IPS-NIHi7 (cell line): ENCODE results near the gene SLC12A3.
"Not testable (repeated sequence)": the region's sequence is repeated elsewhere in the genome, so short reads cannot be mapped to it uniquely, and the experiment has no call there.

Source experiments
- DNase-seq: peaks from one replicate; pipeline ENCODE4 v3.0.0; 2012; ENCODE audit warnings: mixed read lengths; ENCODE audit errors: extremely low spot score

SLC12A3 gene

GRCh38 chr16:56868766-56869165 is 3.8 kb downstream of the SLC12A3 start:
- not testable (repeated sequence) for DNase-seq

GRCh38 chr16:56869513-56870275 is 4.7 kb downstream of the SLC12A3 start:
- DNase-seq: peak; percentile 83

GRCh38 chr16:56870276-56870888 is 5.4 kb downstream of the SLC12A3 start:
- DNase-seq: no peak

DNA sequence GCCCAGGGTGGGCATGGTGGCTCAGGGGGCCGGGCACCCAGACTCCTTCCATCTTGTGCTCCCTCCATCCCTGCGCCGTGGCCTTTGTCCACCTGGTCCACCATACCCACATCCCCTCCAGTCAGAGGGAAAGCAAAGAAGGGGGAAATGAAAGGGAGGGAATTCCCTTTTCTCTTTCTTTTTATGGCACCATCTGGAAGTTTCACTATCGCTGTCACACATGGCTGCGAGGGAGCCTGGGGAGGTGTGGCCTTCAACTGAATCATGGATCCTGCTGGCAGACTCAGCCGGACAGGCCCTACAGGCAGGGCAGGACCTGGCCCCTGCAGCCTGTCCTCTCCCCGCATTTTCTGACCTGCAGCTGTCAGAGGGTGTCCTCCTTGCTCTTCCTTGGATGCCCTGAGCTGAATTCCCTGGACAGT is 6.2 kb downstream of the SLC12A3 start:
- no peak for DNase-seq

GRCh38 chr16:56872863-56873391 is 7.9 kb downstream of the SLC12A3 start:
- no peak for DNase-seq

- peak; percentile 41 for DNase-seq
These were observed 9.8 kb downstream of the SLC12A3 start for GRCh38 chr16:56874800-56875199.

GRCh38 chr16:56876048-56876447 is 11.0 kb downstream of the SLC12A3 start:
- no peak for DNase-seq

- no peak for DNase-seq
These were observed 12.6 kb downstream of the SLC12A3 start for GRCh38 chr16:56877486-56878182.

GRCh38 chr16:56878282-56878854 is 13.4 kb downstream of the SLC12A3 start:
- no peak for DNase-seq

- DNase-seq: no peak
These were observed 14.3 kb downstream of the SLC12A3 start for GRCh38 chr16:56879276-56879675.

- no peak for DNase-seq
These were observed 15.2 kb downstream of the SLC12A3 start for GRCh38 chr16:56880176-56880575.

DNA sequence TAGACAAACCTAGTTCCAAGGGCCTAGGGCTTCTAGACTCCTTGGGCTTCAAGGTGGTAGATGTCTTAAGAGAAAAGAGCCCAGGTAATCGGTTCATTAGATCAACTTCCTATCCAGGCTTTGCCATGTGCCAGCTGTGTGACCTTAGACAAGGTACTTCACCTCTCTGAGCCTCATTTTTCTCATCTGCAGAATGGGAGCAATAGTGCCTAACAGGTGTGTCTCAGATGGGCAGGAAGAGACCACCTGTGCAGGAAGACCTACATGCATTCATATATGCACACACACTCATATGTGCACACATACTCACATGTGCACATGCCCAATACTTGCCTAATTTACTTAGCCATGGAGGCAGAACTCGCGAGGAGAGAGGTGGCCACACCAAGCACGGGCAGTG is 15.7 kb downstream of the SLC12A3 start:
- DNase-seq: no peak

DNA sequence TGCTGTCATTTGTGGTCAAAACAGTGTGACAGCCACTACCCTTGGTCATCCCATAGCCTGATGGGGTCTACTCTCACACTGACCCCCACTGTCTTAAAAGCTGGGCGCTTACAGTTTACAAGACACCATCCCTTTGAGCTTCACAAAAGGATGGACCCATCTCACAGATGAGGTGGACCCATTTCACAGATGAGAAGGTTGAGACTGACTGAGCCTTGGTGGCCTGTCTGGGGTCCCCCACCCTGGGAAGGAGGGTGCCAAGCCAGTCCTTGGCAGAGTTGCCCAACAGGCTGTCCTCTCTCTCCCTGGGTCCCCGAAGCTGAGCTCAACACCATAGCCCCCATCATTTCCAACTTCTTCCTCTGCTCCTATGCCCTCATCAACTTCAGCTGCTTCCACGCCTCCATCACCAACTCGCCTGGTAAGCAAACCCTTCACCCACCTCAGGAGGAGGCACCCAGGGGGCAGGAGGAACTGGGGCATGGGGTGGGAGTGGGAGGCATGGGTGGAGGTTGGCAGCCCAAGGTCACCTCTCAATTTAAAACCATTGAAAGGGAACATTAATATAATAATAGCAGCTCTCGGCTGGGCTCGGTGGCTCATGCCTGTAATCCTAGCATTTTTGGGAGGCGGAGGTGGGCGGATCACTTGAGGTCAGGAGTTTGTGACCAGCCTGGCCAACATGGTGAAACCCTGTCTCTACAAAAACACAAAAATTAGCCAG is 17.2 kb downstream of the SLC12A3 start:
- no peak for DNase-seq

GRCh38 chr16:56883586-56883985 is 18.6 kb downstream of the SLC12A3 start:
- DNase-seq: no peak

- no peak for DNase-seq
These were observed 19.1 kb downstream of the SLC12A3 start for GRCh38 chr16:56884026-56884582.

DNA sequence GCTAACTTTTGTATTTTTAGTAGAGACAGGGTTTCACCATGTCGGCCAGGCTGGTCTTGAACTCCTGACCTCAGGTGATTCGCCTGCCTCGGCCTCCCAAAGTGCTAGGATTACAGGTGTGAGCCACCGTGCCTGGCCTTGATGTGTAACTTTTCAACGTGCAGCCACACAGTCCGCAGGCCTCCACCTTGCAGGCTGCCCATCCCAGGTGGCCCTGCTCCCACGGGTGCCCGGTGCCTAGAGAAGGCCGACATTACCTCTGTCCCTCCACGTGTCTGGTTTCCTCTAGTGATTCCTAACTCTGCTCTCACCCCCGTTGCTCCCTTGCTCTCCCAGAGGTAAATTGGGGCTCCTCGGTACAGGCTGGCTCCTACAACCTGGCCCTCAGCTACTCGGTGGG is 19.9 kb downstream of the SLC12A3 start:
- not testable (repeated sequence) for DNase-seq

DNA sequence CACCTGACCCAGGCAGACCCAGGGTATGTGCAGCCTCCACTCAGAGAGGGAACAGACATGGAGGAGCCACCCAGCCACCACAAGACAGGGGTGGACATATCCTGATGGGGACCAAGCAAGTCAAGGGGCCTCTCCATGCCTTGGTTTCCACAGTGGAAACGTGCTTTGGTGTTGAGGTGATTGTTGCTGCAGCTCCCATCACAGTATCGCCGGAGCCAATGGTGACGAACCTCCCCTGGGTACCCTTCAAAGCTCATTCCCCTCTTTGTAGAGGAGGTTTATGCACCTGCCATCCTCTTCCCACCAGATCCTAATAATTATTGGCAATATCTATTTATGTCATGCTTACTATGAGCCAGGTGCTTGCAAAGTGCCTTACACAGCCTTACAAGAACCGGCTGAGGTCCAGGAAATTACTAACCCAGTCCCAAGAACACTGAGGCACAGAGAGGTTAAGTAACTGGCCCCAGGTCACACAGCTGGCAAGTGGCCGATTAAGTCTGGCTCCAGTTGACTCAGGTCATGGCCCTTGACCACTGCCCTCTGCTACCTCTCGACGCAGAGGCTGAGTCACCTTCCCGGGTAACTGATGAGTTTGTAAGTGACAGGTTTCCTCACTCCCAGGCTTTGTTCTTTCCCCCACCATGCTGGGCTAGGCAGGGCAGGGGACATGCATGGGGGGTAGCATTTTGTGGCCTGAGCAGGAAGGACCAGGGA is 20.6 kb downstream of the SLC12A3 start:
- no peak for DNase-seq

DNA sequence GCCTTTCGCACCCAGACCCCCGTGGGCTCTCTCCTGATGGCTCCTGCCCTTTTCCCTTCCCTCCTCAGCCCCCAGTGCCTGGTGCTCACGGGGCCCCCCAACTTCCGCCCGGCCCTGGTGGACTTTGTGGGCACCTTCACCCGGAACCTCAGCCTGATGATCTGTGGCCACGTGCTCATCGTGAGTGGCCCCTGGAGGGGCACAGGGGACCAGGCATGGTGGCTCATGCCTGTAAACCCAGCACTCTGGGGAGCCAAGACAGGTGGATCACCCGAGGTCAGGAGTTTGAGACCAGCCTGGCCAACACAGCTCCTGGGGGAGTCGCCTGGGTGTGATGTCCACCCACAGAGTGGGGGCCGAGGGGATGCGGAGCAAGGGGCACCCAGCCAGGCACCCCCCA is 21.3 kb downstream of the SLC12A3 start:
- no peak for DNase-seq

GRCh38 chr16:56886826-56887225 is 21.8 kb downstream of the SLC12A3 start:
- DNase-seq: no peak

GRCh38 chr16:56888806-56889205 is 23.8 kb downstream of the SLC12A3 start:
- no peak for DNase-seq

DNA sequence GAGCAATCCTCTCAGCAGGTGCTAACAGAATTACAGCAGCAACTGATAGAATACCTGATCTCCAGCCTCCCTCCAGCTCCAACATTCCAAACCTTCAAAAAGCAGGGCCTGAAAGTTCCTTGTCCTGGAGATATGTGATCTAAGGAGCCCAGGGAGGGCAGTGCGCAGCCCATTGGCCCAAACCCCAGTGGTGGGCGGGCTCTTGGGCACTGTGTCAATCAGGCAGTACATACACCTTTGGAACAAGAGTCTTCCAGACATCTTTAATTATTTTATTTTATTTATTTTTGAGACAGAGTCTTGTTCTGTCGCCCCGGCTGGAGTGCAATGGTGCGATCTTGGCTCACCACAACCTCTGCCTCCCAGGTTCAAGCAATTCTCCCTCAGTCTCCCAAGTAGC is 24.2 kb downstream of the SLC12A3 start:
- peak; percentile 45 for DNase-seq
